Heart right ventricle (tissue), 16 donors: ENCODE measurements around the gene BBLN. TPM values are rescaled to one million over a fixed set of nuclear protein-coding genes. Genes with fewer than 3 reads are reported as not detected.

Source experiments
- ATAC-seq, 8 donors: fragments of 200-7000 bp; cut with Tn5 transposase; one replicate each; pipeline ENCODE4 v1.9.1; 2020; ENCODE audit warnings: mild to moderate bottlenecking in 8 of 8, moderate library complexity in 8 of 8, moderate number of reproducible peaks in 1 of 8
- DNase-seq, 2 donors: peaks; one replicate each; pipeline ENCODE4 v3.0.0-alpha.2; 2020
- H3K27ac ChIP-seq, 10 donors: fragments of 200-600 bp; sonication (generic) in 2 of 10; one replicate each; pipeline versions ENCODE4 v1.5.0 to v1.8.0; 2020 to 2022; ENCODE audit warnings: mild to moderate bottlenecking in 3 of 10
- H3K27me3 ChIP-seq, 7 donors: fragments of 200-600 bp; one replicate each; pipeline ENCODE4 v1.8.0; 2021 to 2022; ENCODE audit warnings: mild to moderate bottlenecking in 2 of 7
- H3K36me3 ChIP-seq, 9 donors: fragments of 200-600 bp; sonication (generic) in 1 of 9; one replicate each; pipeline versions ENCODE4 v1.5.0 to v1.8.0; 2020 to 2022; ENCODE audit warnings: mild to moderate bottlenecking in 2 of 9
- H3K4me1 ChIP-seq, 9 donors: fragments of 200-600 bp; sonication (generic) in 1 of 9; one replicate each; pipeline versions ENCODE4 v1.5.0 to v1.8.0; 2020 to 2022; ENCODE audit warnings: mild to moderate bottlenecking in 4 of 9
- H3K4me3 ChIP-seq, 10 donors: fragments of 200-600 bp; sonication (generic) in 2 of 10; one replicate each; pipeline versions ENCODE4 v1.5.0 to v1.8.0; 2020 to 2022; ENCODE audit warnings: mild to moderate bottlenecking in 7 of 10, moderate library complexity in 2 of 10
- H3K9me3 ChIP-seq, 11 donors: fragments of 200-600 bp in 10 of 11; sonication (generic) in 2 of 11; one replicate each; pipeline versions ENCODE4 v1.5.0 to v1.8.0; 2013 to 2022; ENCODE audit warnings: mild to moderate bottlenecking in 2 of 11, control low read depth in 1 of 11, moderate library complexity in 1 of 11
- WGBS, 2 donors: extraction: QIAGEN DNeasy Blood & Tissue Kit; methylation state at CpG; one replicate each; pipeline ENCODE4 v1.1.7; 2013; ENCODE audit warnings: inconsistent platforms in 1 of 2; 5-methylcytosine and 5-hydroxymethylcytosine counted together
- intact Hi-C, 10 donors: fragments of 100-400 bp; cut with DNase I; formaldehyde crosslinking; loops; one replicate each; pipeline versions ENCODE4 v1.11.1 to v1.14.2; 2022
- polyA plus RNA-seq, 2 donors: library from polyadenylated mRNA; stranded (reverse); fragments of 200-250 nt; gene quantifications; one replicate each; pipeline ENCODE4 v1.2.3, GENCODE V29; 2013
- total RNA-seq, 10 donors: library from RNA; stranded (reverse); fragmentation: NEBNext Ultra II Directional in 3 of 10; extraction: Animal tissue kit (Norgen Biotek cat#: 25700) in 3 of 10; gene quantifications; one replicate each; pipeline versions ENCODE4 v1.2.1 to v1.2.4, GENCODE V29; 2021 to 2023
- TF ChIP-seq, protein P1 (sequence below), 9 donors: fragments of 200-600 bp; sonication (generic) in 2 of 9; IDR thresholded peaks; one replicate each; pipeline versions ENCODE4 v1.5.0 to v1.8.0; 2021 to 2022; ENCODE audit warnings: antibody characterized with exemption in 9 of 9, mild to moderate bottlenecking in 5 of 9, moderate library complexity in 1 of 9
- donor health status: Arrhythmogenic right ventricular cardiomyopathy.
- donor health status: ischemic (EF 13 %, LVEDD 7.1; RV severe dilation, severe dysfunction).
- donor health status: healthy with polysubstance abuse.
- donor health status: DM: no; HTN: yes; CAD: no.
- donor health status: DM: no; HTN: no; CAD: no.
- donor health status: ischemic (EF 25% LVEDD 6.9; RV normal size, moderate dysfunction).
- donor health status: ischemic (EF 25% LVEDD 5.7; RV mildly dilated, moderate dysfunction).
- donor health status: healthy.
- donor health status: DM: yes; HTN: yes; CAD: no.
- donor health status: Ischemic cardiomyopathy.
- donor health status: ischemic (EF 35%, LVEDD 5.7; RV mildly dilated, moderate dysfunction).
- donor health status: nonischemic (EF 11% LVEDD 7.7; RV severe dilation, severe dysfunction).
- donor health status: DM: yes; HTN: yes; CAD: no.
- donor health status: PGD.
- donor health status: ischemic (EF 29% LVEDD 5.4; RV normal size, mild dysfunction).
- donor health status: nonischemic (EF 23%, LVEDD 6.1; RV moderate dilation, normal function).

Gene BBLN
- total and polyA plus RNA-seq, 12 donors = 29.5 to 159 (median 38.6) TPM

DNA sequence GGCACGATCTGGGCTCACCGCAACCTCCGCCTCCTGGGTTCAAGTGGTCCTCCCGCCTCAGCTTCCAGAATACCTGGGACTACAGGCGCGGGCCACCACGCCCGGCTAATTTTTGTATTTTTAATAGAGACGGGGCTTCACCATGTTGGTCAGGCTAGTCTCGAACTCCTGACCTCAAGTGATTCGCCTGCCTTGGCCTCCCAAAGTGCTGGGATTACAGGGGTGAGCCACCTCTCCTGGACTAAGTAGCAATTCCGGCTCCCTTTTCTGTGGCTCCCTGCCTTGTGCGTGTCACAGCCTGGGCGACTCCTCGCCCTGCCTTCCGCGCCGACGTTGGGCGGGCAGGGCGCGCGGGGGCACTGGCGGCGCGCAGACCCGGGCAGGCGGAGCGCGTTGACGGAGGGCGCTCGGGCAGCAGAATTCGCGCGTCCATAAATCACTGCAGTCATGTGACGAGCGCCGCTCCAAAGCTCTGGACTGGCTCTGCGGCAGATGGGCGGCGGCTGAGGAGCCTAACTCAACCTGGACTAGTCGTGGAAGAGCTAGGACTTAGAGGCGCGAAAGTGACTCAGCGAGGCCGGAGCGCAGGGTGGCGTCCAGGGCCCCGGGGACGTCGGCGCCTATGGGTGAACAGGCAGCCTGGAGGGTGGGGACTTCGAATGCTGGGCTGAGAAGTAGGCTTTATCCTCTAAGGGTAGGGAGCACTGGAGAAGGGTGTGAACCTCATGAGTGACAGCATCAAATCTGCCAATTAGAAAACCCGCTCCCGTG lies 32.7 kb downstream of the BBLN start:
- Histone ChIP-seq H3K9me3 (no peaks in the 10 kb centered on the region), H3K4me1 (peaks cover 10 to 32% (median 21%) of the 10 kb centered on the region in 9 donors), H3K36me3 (peaks cover 0 to 26% (median 7%) of the 10 kb centered on the region in 9 donors), H3K27ac (peak overlapping the region in 9 of 10 donors; percentile 19 to 94 (median 87)), H3K27me3 (no peaks in the 10 kb centered on the region), H3K4me3 (peak overlapping the region in 9 of 10 donors; percentile 16 to 93 (median 86))
- peak; percentile 75 to 83 for DNase-seq
- TF ChIP-seq, protein P1, sequence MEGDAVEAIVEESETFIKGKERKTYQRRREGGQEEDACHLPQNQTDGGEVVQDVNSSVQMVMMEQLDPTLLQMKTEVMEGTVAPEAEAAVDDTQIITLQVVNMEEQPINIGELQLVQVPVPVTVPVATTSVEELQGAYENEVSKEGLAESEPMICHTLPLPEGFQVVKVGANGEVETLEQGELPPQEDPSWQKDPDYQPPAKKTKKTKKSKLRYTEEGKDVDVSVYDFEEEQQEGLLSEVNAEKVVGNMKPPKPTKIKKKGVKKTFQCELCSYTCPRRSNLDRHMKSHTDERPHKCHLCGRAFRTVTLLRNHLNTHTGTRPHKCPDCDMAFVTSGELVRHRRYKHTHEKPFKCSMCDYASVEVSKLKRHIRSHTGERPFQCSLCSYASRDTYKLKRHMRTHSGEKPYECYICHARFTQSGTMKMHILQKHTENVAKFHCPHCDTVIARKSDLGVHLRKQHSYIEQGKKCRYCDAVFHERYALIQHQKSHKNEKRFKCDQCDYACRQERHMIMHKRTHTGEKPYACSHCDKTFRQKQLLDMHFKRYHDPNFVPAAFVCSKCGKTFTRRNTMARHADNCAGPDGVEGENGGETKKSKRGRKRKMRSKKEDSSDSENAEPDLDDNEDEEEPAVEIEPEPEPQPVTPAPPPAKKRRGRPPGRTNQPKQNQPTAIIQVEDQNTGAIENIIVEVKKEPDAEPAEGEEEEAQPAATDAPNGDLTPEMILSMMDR (IDR thresholded peaks at IDR 0.05) = peak in 5 of 9 donors; percentile 42 to 76 (median 61)
- intact Hi-C loops = loop anchor here in 4 of 10 donors (10.0 kb wide), 2 partner anchors 132 to 152 kb away; partner anchors contain the start of genes SLC27A4 (in 3 of the 4), COQ4 (in 1 of the 4) and TRUB2 (in 1 of the 4)
- peak; percentile 73 to 86 (median 78) for ATAC-seq
- WGBS, 2 donors = 13 to 17% methylated on average over 55 to 56 of the region's 56 CpGs

DNA sequence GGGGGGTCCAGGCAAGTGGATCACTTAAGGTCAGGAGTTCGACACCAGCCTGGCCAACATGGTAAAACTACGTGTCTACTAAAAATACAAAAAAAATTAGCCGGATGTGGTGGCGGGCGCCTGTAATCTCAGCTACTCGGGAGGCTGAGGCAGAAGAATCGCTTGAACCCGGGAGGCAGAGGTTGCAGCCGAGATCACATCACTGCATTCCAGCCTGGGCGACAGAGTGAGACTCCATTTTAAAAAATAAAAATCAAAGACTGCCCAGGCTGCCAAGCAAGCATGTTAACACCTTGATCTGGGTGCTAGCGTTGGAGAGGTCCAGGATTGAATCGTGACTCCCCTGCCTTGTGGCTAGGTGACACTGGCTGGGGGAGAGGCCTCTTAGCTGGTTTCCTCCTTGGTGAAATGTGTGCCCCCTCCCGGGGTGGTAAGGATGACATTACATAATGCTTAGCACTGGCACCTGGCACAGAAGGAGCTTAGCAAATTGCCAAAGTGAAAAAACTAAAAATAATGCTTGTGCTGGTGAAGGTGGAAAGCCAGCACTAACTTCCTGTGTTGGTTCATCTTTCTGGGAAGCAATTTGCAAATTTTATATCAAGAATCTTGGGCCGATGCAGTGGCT lies 33.5 kb downstream of the BBLN start:
- DNase-seq (peak in 1 of 2 donors; percentile 2), ATAC-seq (no peak)
- peaks cover 10 to 32% (median 21%) of the 10 kb centered on the region in 9 donors for H3K4me1 ChIP-seq
- intact Hi-C loops = loop anchor here in 4 of 10 donors (10.0 kb wide), 2 partner anchors 131 to 151 kb away; partner anchors contain the start of genes SLC27A4 (in 3 of the 4), COQ4 (in 1 of the 4) and TRUB2 (in 1 of the 4)
- H3K9me3 ChIP-seq = no peaks in the 10 kb centered on the region
- H3K36me3 ChIP-seq = peaks cover 0 to 18% (median 7%) of the 10 kb centered on the region in 9 donors
- no peaks in the 10 kb centered on the region for H3K27me3 ChIP-seq
- peak overlapping the region in 2 of 10 donors; percentile 89 to 90 for H3K4me3 ChIP-seq
- 81% methylated on average over 14 of the region's 14 CpGs for WGBS, 2 donors
- H3K27ac ChIP-seq = peak overlapping the region in 8 of 10 donors; percentile 19 to 94 (median 88)
- TF ChIP-seq, protein P1 (IDR thresholded peaks at IDR 0.05) = no peak

DNA sequence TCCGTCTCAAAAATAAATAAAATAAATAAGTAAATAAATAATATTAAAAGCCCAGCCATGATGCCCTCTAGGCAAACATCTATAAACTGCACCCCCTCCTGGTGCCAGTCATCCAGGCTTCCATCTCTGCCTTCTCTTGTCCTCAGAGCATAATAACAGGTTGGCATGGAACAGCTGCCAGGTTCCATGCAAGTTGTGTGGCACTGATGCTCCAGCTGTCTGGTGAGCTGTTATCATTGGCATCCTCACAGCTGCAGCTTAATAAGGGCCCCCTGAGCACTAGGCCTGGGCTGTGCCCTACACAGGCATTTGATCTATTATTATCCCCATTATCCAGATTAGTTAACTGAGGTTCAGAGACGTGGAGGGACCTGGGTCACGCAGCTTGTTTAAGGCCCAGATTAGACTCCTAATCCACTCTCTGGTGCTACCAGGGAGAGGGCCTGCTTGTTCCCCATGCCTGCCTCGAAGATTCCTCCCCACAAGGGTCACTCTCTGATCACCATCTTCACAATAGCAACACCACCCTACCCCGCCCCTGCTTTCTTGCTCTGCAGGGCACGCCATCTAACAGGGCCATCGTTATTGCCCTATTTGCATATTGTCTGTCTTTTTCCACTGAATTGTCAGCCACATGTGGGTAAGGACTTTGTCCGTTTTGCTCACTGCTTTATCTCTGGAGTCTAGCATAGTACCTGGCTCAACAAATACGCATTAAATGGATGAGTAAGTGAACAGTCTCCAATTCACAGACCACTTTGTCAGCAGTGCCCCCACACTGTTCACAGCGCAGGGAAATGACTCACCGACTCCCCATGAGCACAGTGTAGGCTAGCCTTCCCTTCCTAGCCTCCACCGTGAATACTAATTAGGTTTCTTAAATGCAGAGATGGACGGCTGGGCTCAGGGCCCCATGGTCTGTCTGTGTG lies 41.6 kb downstream of the BBLN start:
- Histone ChIP-seq H3K36me3 (no peaks in the 10 kb centered on the region), H3K4me1 (peaks cover 0 to 16% (median 10%) of the 10 kb centered on the region in 9 donors), H3K4me3 (no peak overlapping the region), H3K9me3 (no peaks in the 10 kb centered on the region), H3K27ac (no peak overlapping the region), H3K27me3 (peaks cover 0 to 20% (median 16%) of the 10 kb centered on the region in 7 donors)
- intact Hi-C loops = loop anchor here in 1 of 10 donors (2.0 kb wide), 1 partner anchor 41 kb away; no protein-coding TSS in a partner anchor
- 87 to 89% methylated on average over 13 of the region's 13 CpGs for WGBS, 2 donors
- DNase-seq = peak in 1 of 2 donors; percentile 6
- ATAC-seq = no peak
- TF ChIP-seq, protein P1 (IDR thresholded peaks at IDR 0.05) = no peak
